HG03280 (cell line): ENCODE data around the gene FCN2.

Experiments used
- ATAC-seq: cut with Tn5 transposase; IDR thresholded peaks from one replicate; pipeline ENCODE4 v1.9.1; 2021; ENCODE audit warnings: mild to moderate bottlenecking, moderate library complexity; ENCODE audit not compliant: unreplicated experiment

The FCN2 gene

GRCh38 chr9:134908524-134909309 is 28.1 kb downstream of the FCN2 start:
- no peak for ATAC-seq

- no peak for ATAC-seq
Measured at GRCh38 chr9:134909511-134910481, 29.2 kb downstream of the FCN2 start.

- ATAC-seq = no peak
Measured at GRCh38 chr9:134912126-134912840, 31.7 kb downstream of the FCN2 start.

GRCh38 chr9:134913041-134913712 is 32.6 kb downstream of the FCN2 start:
- ATAC-seq = no peak

- ATAC-seq = no peak
Measured at GRCh38 chr9:134913713-134914500, 33.3 kb downstream of the FCN2 start.

GRCh38 chr9:134914501-134914834 is 33.9 kb downstream of the FCN2 start:
- ATAC-seq = no peak

- ATAC-seq = no peak
Measured at GRCh38 chr9:134915046-134915985, 34.7 kb downstream of the FCN2 start.

GRCh38 chr9:134916161-134916665 is 35.6 kb downstream of the FCN2 start:
- ATAC-seq = no peak

GRCh38 chr9:134917431-134918373 is 37.1 kb downstream of the FCN2 start, which contains the start of gene FCN1:
Gene FCN1 (minus strand): TSS chr9:134917912. CDS start chr9:134917871, 41 bp downstream.
- no peak for ATAC-seq

GRCh38 chr9:134918646-134919045 is 38.0 kb downstream of the FCN2 start:
- no peak for ATAC-seq

- ATAC-seq = no peak
Measured at GRCh38 chr9:134919303-134919702, 38.7 kb downstream of the FCN2 start.

GRCh38 chr9:134922066-134922931 is 41.7 kb downstream of the FCN2 start:
- ATAC-seq = no peak

- no peak for ATAC-seq
Measured at GRCh38 chr9:134922932-134923240, 42.3 kb downstream of the FCN2 start.

GRCh38 chr9:134923466-134923865 is 42.9 kb downstream of the FCN2 start:
- no peak for ATAC-seq

GRCh38 chr9:134925011-134925511 is 44.5 kb downstream of the FCN2 start:
- no peak for ATAC-seq

GRCh38 chr9:134928436-134929192 is 48.0 kb downstream of the FCN2 start:
- ATAC-seq = no peak
